ENCODE measurements around the gene B3GNT3.

The B3GNT3 gene

GRCh38 chr19:17860993-17861360, 66.0 kb downstream of the B3GNT3 start:
- no peak for DNase-seq (ENCODE audit: low read depth)

- DNase-seq (ENCODE audit: low read depth) = no peak
Observed at GRCh38 chr19:17861542-17862402, 66.8 kb downstream of the B3GNT3 start.

GRCh38 chr19:17862711-17863519, 68.0 kb downstream of the B3GNT3 start:
- DNase-seq (ENCODE audit: low read depth) = no peak
